Measurements from ENCODE around the gene RBP3. TPM values are rescaled to one million over a fixed set of nuclear protein-coding genes. Genes with fewer than 3 reads are reported as not detected.
"Not testable (repeated sequence)": the region's sequence is repeated elsewhere in the genome, so short reads cannot be mapped to it uniquely, and the experiment has no call there.

The RBP3 gene
- total and polyA plus RNA-seq, 11 donors, result not detected

DNA sequence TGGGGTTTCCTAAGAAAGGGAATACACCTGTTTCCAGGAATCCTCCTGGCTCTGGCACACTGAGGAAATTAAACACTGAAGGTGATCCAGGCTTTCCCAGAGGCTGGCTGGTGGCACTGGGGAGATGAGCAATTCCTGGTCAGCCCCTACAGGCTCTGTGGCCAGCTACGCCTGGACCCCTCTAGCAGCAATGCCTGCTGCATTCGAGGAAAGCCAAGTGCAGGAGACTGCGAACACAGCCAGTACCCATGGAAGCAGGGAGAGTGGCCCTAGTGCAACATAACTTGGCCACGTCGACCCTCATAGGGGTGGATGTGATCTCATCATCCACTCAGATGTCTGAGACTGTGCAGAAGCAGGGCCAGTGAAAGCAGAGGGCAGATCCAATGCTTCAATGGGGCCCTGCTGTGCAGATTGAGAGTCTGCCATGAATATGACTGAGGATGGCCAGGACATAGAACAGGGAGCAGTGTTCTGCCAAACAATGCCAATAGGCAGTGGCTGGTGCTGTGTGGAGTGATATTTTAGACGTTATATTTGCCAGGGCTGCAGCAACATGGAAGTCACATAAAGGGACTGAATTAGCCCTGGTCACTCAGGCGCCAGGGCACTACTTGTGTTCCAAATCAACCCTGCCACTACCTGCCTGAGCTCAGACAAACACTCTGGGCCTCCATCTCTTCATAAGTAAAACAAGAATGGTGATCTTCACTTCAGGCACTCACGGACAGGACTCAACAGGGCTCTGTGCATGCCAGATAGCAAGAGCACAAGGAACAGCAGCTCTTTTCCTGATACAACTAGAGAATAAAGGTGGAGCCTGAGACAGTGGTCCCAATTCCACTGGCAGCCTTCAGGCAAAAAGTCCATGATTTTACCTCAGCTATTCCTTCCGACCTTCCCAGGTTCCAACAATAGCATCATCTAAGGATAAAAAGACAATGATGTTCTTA, 33.5 kb downstream of the RBP3 start:
- H3K9me3 ChIP-seq, result no peaks in the 10 kb centered on the region
- 74 to 81% (median 77%) methylated on average over 9 of the region's 9 CpGs for WGBS, 4 donors
- no peak for ATAC-seq
- no peak overlapping the region for H3K27ac ChIP-seq
- intact Hi-C loops (cut with DNase I), result loop anchor here in 2 of 10 donors (5.0 to 10.0 kb wide), 2 partner anchors 1099 to 1277 kb away; no protein-coding TSS in a partner anchor
- no peak overlapping the region for H3K4me3 ChIP-seq
- H3K36me3 ChIP-seq, result no peaks in the 10 kb centered on the region
- DNase-seq, result peak in 1 of 5 donors; percentile 6
- peaks cover 0 to 14% (median 6%) of the 10 kb centered on the region in 12 donors for H3K4me1 ChIP-seq
- TF ChIP-seq POLR2A (IDR thresholded peaks at IDR 0.05), result no peak
- TF ChIP-seq, protein P1, sequence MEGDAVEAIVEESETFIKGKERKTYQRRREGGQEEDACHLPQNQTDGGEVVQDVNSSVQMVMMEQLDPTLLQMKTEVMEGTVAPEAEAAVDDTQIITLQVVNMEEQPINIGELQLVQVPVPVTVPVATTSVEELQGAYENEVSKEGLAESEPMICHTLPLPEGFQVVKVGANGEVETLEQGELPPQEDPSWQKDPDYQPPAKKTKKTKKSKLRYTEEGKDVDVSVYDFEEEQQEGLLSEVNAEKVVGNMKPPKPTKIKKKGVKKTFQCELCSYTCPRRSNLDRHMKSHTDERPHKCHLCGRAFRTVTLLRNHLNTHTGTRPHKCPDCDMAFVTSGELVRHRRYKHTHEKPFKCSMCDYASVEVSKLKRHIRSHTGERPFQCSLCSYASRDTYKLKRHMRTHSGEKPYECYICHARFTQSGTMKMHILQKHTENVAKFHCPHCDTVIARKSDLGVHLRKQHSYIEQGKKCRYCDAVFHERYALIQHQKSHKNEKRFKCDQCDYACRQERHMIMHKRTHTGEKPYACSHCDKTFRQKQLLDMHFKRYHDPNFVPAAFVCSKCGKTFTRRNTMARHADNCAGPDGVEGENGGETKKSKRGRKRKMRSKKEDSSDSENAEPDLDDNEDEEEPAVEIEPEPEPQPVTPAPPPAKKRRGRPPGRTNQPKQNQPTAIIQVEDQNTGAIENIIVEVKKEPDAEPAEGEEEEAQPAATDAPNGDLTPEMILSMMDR (IDR thresholded peaks at IDR 0.05), result no peak
- peaks cover 0 to 4% (median 0%) of the 10 kb centered on the region in 9 donors for H3K27me3 ChIP-seq

DNA sequence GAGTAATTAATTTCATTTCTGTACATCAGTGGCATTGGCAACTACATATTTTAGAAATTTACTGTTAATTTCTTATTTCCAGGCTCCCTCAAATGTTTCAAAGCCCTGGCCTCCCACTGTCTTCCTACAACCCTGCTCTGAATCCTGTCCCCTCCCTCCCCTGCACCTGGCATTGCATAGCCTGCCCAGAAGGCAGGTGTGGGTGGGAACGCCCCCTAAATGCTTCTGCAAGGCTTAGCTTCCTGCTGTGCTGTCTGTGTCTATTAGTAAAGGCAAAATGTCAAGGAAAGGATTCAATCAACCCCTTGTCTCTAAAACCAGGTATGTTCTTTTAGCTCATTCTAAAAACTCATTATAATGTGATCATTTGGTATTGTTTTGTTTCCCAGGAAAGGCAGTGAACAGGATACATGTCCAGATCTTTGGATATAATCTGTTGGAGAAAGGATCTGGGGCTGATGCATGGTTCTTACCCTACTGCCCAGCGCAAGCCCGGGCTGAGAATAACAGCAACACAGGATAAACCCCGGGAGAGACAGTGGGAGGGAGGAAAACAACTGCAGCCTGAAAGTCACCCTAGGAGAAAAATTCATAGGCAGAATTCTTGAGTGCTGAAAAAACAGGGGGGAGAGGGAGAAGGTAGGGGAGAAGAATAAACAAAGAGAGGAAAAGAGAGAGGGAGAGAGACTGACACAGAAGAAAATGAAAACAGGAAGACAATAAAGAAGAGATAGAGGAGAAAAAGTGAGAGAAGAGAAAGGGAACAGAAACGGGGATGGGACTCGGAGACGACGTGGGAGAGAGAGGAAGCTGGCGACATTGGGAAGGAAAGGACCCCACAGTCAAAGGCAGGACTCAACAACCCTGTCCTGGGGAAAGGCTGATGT, 35.3 kb downstream of the RBP3 start:
- intact Hi-C loops (cut with DNase I), result loop anchor here in 2 of 10 donors (2.0 to 10.0 kb wide), 3 partner anchors 19 to 1279 kb away; no protein-coding TSS in a partner anchor
- H3K4me1 ChIP-seq, result peaks cover 0 to 14% (median 6%) of the 10 kb centered on the region in 12 donors
- no peaks in the 10 kb centered on the region for H3K36me3 ChIP-seq
- H3K9me3 ChIP-seq, result no peaks in the 10 kb centered on the region
- TF ChIP-seq POLR2A (IDR thresholded peaks at IDR 0.05), result no peak
- TF ChIP-seq, protein P1 (IDR thresholded peaks at IDR 0.05), result no peak
- no peak overlapping the region for H3K27ac ChIP-seq
- ATAC-seq, result no peak
- H3K27me3 ChIP-seq, result peaks cover 0 to 4% (median 0%) of the 10 kb centered on the region in 9 donors
- 13 to 19% (median 18%) methylated on average over 9 of the region's 9 CpGs for WGBS, 4 donors
- peak overlapping the region; percentile 49 to 91 (median 76) for H3K4me3 ChIP-seq
- DNase-seq, result peak in 1 of 5 donors; percentile 8

DNA sequence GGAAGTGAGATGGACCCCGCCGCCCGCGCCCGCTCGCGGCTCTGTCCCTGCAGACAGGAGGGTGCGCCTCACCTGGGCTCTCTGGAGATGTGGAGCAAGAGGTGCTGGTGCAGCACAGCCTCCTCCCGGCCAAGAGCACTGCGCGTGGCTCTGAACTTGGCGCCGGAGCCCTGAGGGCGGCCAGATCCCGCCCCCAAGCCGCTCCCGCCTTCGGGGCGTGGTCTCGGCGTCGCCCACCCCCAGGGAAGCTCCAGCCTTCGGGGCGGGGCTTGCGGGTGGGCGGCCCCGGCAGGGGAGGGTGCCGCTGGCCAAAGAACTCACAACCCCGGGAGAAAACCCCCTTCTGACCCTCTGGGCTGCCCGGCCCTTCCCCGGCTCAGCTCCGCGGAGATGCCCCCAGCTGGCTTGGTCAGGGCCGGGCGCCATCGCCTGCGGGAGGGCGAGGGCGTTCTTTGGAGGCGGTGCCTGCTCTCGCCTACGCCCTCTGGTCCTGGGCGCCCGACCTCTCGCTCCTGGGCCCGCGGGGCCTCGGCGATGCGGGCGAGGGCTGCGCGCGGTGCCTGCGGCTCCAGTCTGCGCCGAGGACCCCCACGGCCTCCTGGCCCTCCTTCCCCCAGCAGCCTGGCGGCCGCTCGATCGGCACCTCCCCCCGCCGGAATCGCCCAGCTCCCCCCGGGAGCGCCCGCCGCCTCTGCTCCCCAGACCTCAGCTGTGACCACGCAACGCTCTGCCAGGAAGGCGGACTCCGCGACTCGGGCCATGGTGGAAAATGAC, 36.2 kb downstream of the RBP3 start, which contains the start of gene ZNF488:
Gene ZNF488, minus strand, starts transcription at position 146 of the 774 bp plus-strand sequence. CDS start 15,464 bp downstream, outside the sequence.
- peak; percentile 98 to 99 (median 98) for ATAC-seq
- no peaks in the 10 kb centered on the region for H3K36me3 ChIP-seq
- intact Hi-C loops (cut with DNase I), result loop anchor here in 2 of 10 donors (2.0 to 10.0 kb wide), 3 partner anchors 18 to 1280 kb away; no protein-coding TSS in a partner anchor

GRCh38 chr10:47386104-47386503, 37.9 kb downstream of the RBP3 start:
- not testable (repeated sequence) for H3K4me3 ChIP-seq, H3K9me3 ChIP-seq, DNase-seq, ATAC-seq, H3K36me3 ChIP-seq, H3K27ac ChIP-seq, H3K27me3 ChIP-seq
- H3K4me1 ChIP-seq, result peaks cover 0 to 14% (median 6%) of the 10 kb centered on the region in 12 donors
- intact Hi-C loops (cut with DNase I), result loop anchor here in 1 of 10 donors (10.0 kb wide), 1 partner anchor 1281 kb away; no protein-coding TSS in a partner anchor
- 92 to 97% (median 96%) methylated on average over 2 of the region's 2 CpGs; no CpG with 5 or more reads in 1 of the 4 donors for WGBS, 4 donors

More for the DNA sequence above, 36.2 kb downstream of the RBP3 start, which contains the start of gene ZNF488:
- 0 to 1% (median 1%) methylated on average over 45 to 75 of the region's 75 CpGs for WGBS, 4 donors
- Histone ChIP-seq H3K9me3 (no peaks in the 10 kb centered on the region), H3K27me3 (peaks cover 0 to 4% (median 0%) of the 10 kb centered on the region in 9 donors), H3K4me3 (peak within 1 kb of the TSS; percentile 49 to 91 (median 76)), H3K27ac (peak within 1 kb of the TSS; percentile 14 to 86 (median 73)), H3K4me1 (peaks cover 0 to 14% (median 6%) of the 10 kb centered on the region in 12 donors)
- TF ChIP-seq POLR2A (IDR thresholded peaks at IDR 0.05), result peak in 1 of 2 donors; percentile 38
- TF ChIP-seq, protein P1 (IDR thresholded peaks at IDR 0.05), result peak in 1 of 12 donors; percentile 10
- DNase-seq, result peak; percentile 85 to 92 (median 85)

Data from heart left ventricle (tissue), 16 donors.